CD4-positive, alpha-beta T cell treated with Interleukin-17A for 1 hour (primary cell): ENCODE measurements around the gene USP13.

ENCODE experiments used
- DNase-seq: peaks from one replicate; pipeline ENCODE4 v3.0.0-alpha.2; 2020

USP13 gene

GRCh38 chr3:179806177-179806576 is 153.3 kb downstream of the USP13 start:
- no peak for DNase-seq

- no peak for DNase-seq
These were observed 154.7 kb downstream of the USP13 start for GRCh38 chr3:179807588-179807987.

- DNase-seq, result no peak
These were observed 156.8 kb downstream of the USP13 start for GRCh38 chr3:179809639-179810038.

GRCh38 chr3:179811321-179812095 is 158.7 kb downstream of the USP13 start:
- peak; percentile 14 for DNase-seq

- no peak for DNase-seq
These were observed 159.2 kb downstream of the USP13 start for GRCh38 chr3:179812096-179812382.

GRCh38 chr3:179819379-179819778 is 166.5 kb downstream of the USP13 start:
- no peak for DNase-seq

GRCh38 chr3:179822296-179822695 is 169.5 kb downstream of the USP13 start:
- no peak for DNase-seq

GRCh38 chr3:179825527-179826246 is 172.8 kb downstream of the USP13 start:
- DNase-seq, result no peak

- DNase-seq, result no peak
These were observed 173.4 kb downstream of the USP13 start for GRCh38 chr3:179826247-179826637.

- no peak for DNase-seq
These were observed 175.9 kb downstream of the USP13 start for GRCh38 chr3:179828738-179829137.

- DNase-seq, result no peak
These were observed 176.6 kb downstream of the USP13 start for GRCh38 chr3:179829401-179829800.

GRCh38 chr3:179832333-179832854 is 179.6 kb downstream of the USP13 start:
- DNase-seq, result no peak

- DNase-seq, result no peak
These were observed 180.5 kb downstream of the USP13 start for GRCh38 chr3:179833294-179833693.

GRCh38 chr3:179837374-179837773 is 184.5 kb downstream of the USP13 start:
- no peak for DNase-seq
